Fibroblast of skin of left biceps (primary cell): ENCODE results near the gene DIRAS3.
"Not testable (repeated sequence)": the region's sequence is repeated elsewhere in the genome, so short reads cannot be mapped to it uniquely, and the experiment has no call there.

Source experiments
- DNase-seq, 2 experiments: peaks; one replicate each; pipeline ENCODE4 v3.0.0-alpha.2; 2013; ENCODE audit warnings: low read depth in 2 of 2

Gene DIRAS3

GRCh38 chr1:68024635-68025338 is 25.6 kb downstream of the DIRAS3 start:
- no peak for DNase-seq

GRCh38 chr1:68016381-68016780 is 34.0 kb downstream of the DIRAS3 start:
- DNase-seq = no peak

DNA sequence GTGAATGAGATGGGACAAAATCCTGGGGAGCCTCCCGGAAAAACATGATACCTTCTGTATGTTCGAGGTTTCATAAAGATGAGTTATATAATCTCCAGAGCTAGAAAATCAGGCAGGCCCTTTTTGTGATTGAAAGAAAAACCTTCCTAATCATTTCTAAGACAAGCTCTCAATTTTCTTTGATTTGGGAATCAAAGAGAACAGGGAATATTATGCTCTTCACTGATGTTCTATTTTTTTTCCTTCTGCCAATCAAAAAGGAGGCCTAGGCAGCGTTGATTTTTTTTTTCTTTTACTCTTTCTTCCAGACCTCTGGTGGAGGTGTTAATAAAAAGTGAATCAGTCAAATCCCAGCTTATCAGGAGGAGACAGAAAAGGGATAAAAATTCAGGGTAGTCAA is 34.5 kb downstream of the DIRAS3 start:
- no peak for DNase-seq

- DNase-seq = no peak
These were observed 35.1 kb downstream of the DIRAS3 start for GRCh38 chr1:68015369-68015768.

DNA sequence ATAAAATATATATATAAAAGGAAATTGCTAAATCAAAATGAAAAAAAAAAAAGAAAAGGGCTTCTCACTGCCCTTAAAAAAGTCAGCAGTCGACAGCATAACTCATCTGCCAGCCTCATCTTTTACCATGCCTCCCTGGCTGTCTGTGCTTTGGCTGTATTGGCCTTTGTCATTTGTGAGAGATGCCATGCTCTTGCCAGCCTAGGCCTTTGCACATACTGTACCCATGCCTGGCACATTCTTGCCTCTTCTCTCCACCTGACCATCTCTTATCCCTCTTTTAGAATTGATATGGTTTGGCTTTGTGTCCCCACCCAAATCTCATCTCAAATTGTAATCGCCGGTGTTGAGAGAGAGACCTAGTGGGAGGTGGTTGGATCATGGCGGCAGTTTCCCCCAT is 37.1 kb downstream of the DIRAS3 start:
- no peak for DNase-seq

- DNase-seq = no peak
These were observed 38.6 kb downstream of the DIRAS3 start for GRCh38 chr1:68011657-68012375.

GRCh38 chr1:68010543-68010942 is 39.9 kb downstream of the DIRAS3 start:
- DNase-seq = no peak

- DNase-seq = no peak
These were observed 40.3 kb downstream of the DIRAS3 start for GRCh38 chr1:68010090-68010489.

DNA sequence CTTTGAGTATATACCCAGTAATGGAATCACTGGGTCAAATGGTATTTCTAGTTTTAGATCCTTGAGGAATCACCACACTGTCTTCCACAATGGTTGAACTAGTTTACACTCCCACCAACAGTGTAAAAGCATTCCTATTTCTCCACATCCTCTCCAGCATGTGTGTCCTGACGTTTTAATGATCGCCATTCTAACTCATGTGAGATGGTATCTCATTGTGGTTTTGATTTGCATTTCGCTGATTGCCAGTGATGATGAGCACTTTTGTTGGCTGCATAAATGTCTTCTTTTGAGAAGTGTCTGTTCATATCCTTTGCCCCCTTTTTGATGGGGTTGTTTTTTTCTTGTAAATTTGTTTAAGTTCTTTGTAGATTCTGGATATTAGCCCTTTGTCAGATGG is 46.8 kb downstream of the DIRAS3 start:
- not testable (repeated sequence) for DNase-seq

DNA sequence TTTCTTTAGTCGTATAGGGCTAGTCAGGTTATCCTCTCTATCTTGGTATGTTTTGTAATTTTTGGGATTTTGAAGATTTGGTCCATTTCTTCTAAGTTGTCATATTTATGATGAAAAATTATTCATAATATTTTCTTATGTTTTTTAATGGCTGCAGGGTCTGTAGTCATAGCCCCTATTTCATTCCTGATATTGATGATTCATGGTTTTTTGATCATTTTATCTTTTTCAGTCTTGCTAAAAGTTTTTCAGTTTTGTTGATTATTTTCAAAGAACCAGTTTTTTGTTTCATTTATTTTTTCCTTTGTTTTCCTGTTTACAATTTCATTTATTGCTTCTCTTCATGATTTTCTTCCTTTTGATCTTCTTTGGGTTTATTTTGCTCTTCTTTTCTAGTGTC is 50.2 kb downstream of the DIRAS3 start:
- DNase-seq = no peak

DNA sequence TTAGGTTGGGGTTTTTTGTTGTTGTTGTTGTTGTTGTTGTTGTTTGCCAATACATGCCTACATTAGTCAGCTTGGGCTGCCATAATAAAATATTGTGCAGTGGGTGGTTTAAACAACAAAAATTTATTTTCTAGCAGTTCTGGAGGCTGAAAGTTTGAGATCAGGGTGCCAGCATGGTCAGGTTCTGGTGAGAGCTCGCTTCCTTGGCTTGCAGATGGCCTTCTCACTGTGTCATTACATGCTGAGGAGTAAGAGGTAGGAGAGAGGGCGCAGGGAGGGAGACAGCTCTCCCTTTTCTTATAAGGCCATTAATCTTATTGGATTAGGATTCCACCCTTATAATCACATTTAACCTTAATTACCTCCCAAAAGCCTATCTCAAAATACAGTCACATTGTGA is 52.7 kb downstream of the DIRAS3 start:
- DNase-seq = no peak
